GM12878 (cell line): Measurements from ENCODE around the gene FBN3. TPM values are rescaled to one million over a fixed set of nuclear protein-coding genes. Genes with fewer than 3 reads are reported as not detected.

Experiments used
- ATAC-seq: fragments of 200-7000 bp; cut with Tn5 transposase; 3 replicates; pipeline ENCODE4 v1.9.1; 2020; ENCODE audit warnings: mild to moderate bottlenecking, moderate library complexity
- BruUV-seq: library from RNA; stranded (reverse); fragments of 400-500 nt; replicated peaks from 2 replicates; lab custom pipeline; 2021; lab: Mats Ljungman, UMichigan
- CTCF ChIA-PET: fragments of 300-600 bp; sonication (Branson Sonifier 250); formaldehyde crosslinking; extraction: SDS; loops from one replicate; lab custom pipeline; 2021; ENCODE audit warnings: inconsistent platforms; lab: Yijun Ruan, JAX
- POLR2A ChIA-PET: fragments of 350-600 bp; formaldehyde crosslinking; extraction: SDS; loops from one replicate; lab custom pipeline; 2021; ENCODE audit warnings: inconsistent platforms; lab: Charles Lee
- RAD21 ChIA-PET: fragments of 300-600 bp; sonication (Branson Sonifier 250); formaldehyde crosslinking; loops from one replicate; lab custom pipeline; 2023; ENCODE audit warnings: antibody characterized with exemption; ENCODE audit not compliant: unreplicated experiment; lab: Charles Lee
- SMC1A ChIA-PET: fragments of 300-600 bp; sonication (Branson Sonifier 250); formaldehyde crosslinking; loops from one replicate; lab custom pipeline; 2023; ENCODE audit not compliant: unreplicated experiment, uncharacterized antibody; lab: Charles Lee
- DNase-seq: peaks from one replicate; pipeline ENCODE4 v3.0.0-alpha.2; 2011; ENCODE audit warnings: low read depth, low spot score
- FAIRE-seq: peaks from 3 replicates; lab custom pipeline; 2011; peaks lifted over from hg19 to GRCh38; lab: Jason Lieb, UNC
- H2AFZ ChIP-seq: 2 replicates; pipeline ENCODE4 v1.6.0; 2011; ENCODE audit warnings: low read depth, low read length, control low read depth; ENCODE audit not compliant: control insufficient read depth
- H3K27ac ChIP-seq: 2 replicates; pipeline ENCODE4 v1.5.1; 2011; ENCODE audit warnings: control low read depth; ENCODE audit not compliant: control insufficient read depth, insufficient read depth
- H3K27me3 ChIP-seq, 2 experiments: replicated peaks in 1 of 2; 2 replicates each; pipeline versions ENCODE4 v1.6.0 to v1.6.1; 2011; ENCODE audit warnings: low read length in 1 of 2; ENCODE audit not compliant: control insufficient read depth in 2 of 2, insufficient read depth in 2 of 2
- H3K36me3 ChIP-seq, 2 experiments: 2 replicates each; pipeline ENCODE4 v1.5.1; 2011; ENCODE audit warnings: low read length in 1 of 2; ENCODE audit not compliant: control insufficient read depth in 2 of 2, insufficient read depth in 2 of 2
- H3K4me1 ChIP-seq: 2 replicates; pipeline ENCODE4 v1.6.1; 2011; ENCODE audit warnings: mild to moderate bottlenecking, low read length, moderate library complexity, mixed read lengths; ENCODE audit not compliant: control insufficient read depth, insufficient read depth
- H3K4me2 ChIP-seq: 2 replicates; pipeline ENCODE4 v1.6.0; 2011; ENCODE audit warnings: control low read depth; ENCODE audit not compliant: control insufficient read depth, insufficient read depth
- H3K4me3 ChIP-seq: fragments of 200-600 bp; sonication (generic); 2 replicates; pipeline ENCODE4 v1.5.1; 2016
- H3K79me2 ChIP-seq: 2 replicates; pipeline ENCODE4 v1.6.0; 2011; ENCODE audit warnings: low read length; ENCODE audit not compliant: control insufficient read depth, insufficient read depth
- H3K9ac ChIP-seq: 2 replicates; pipeline ENCODE4 v1.8.0; 2011; ENCODE audit warnings: low read length, control low read depth, mixed read lengths; ENCODE audit not compliant: control insufficient read depth, insufficient read depth
- H3K9me3 ChIP-seq: replicated peaks from 3 replicates; pipeline ENCODE4 v1.5.1; 2011; ENCODE audit warnings: mild to moderate bottlenecking, low read length; ENCODE audit not compliant: control insufficient read depth, insufficient read depth
- H4K20me1 ChIP-seq: 2 replicates; pipeline ENCODE4 v1.6.0; 2011; ENCODE audit not compliant: control insufficient read depth, insufficient read depth
- IRF4 ChIP-seq: IDR thresholded peaks from 2 replicates; pipeline ENCODE4 v1.6.1; 2011; ENCODE audit warnings: low read depth, low read length
- KAT2A ChIP-seq: conservative IDR thresholded peaks from 2 replicates; pipeline ENCODE4 v1.6.1; 2011; ENCODE audit warnings: low read depth, low read length; ENCODE audit not compliant: control insufficient read depth
- KDM1A ChIP-seq: fragments of 200-600 bp; sonication (generic); IDR thresholded peaks from 2 replicates; pipeline ENCODE4 v1.6.1; 2016; ENCODE audit warnings: borderline replicate concordance
- MTA3 ChIP-seq: IDR thresholded peaks from 2 replicates; pipeline ENCODE4 v1.6.1; 2012; ENCODE audit warnings: low read length, inconsistent platforms, borderline replicate concordance
- PAX8 ChIP-seq: fragments of 450-650 bp; IDR thresholded peaks from 2 replicates; pipeline ENCODE4 v1.6.1; 2017; ENCODE audit warnings: mild to moderate bottlenecking, moderate library complexity
- RUNX3 ChIP-seq: IDR thresholded peaks from 2 replicates; pipeline ENCODE4 v1.6.1; 2012; ENCODE audit warnings: low read length, inconsistent platforms
- TAF1 ChIP-seq: IDR thresholded peaks from 2 replicates; pipeline ENCODE4 v1.6.1; 2011; ENCODE audit warnings: mild to moderate bottlenecking, low read depth, low read length, borderline replicate concordance
- TCF12 ChIP-seq: IDR thresholded peaks from 2 replicates; pipeline ENCODE4 v1.6.1; 2011; ENCODE audit warnings: low read depth, mild to moderate bottlenecking, low read length
- ZNF217 ChIP-seq: fragments of 450-650 bp; IDR thresholded peaks from 2 replicates; pipeline ENCODE4 v1.6.1; 2017; ENCODE audit warnings: antibody characterized with exemption, mild to moderate bottlenecking
- ZNF274 ChIP-seq: IDR thresholded peaks from one replicate; pipeline ENCODE4 v1.8.0; 2011; ENCODE audit not compliant: insufficient read length, insufficient read depth
- WGBS: methylation state at CpG from one replicate; pipeline ENCODE4 v1.1.6; 2016; ENCODE audit warnings: low lambda C conversion rate; ENCODE audit not compliant: insufficient replicate concordance, insufficient coverage; ENCODE audit errors: missing lambda C conversion rate; 5-methylcytosine and 5-hydroxymethylcytosine counted together
- in situ Hi-C: fragments of 300-500 bp; cut with MboI; formaldehyde crosslinking; loops from 9 replicates; pipeline ENCODE4 v1.14.3; 2018; ENCODE audit warnings: mixed read lengths
- intact Hi-C: fragments of 100-400 bp; cut with micrococcal nuclease; formaldehyde crosslinking; loops from one replicate; pipeline ENCODE4 v1.14.2; 2022; ENCODE audit not compliant: unreplicated experiment
- polyA plus RNA-seq, 11 experiments: library from polyadenylated mRNA; depleted of rRNA in 4 of 11; unstranded in 6 of 11; stranded (reverse) in 5 of 11; fragments of >200 nt; fragmentation: Nextera tagmentation in 4 of 11; fragmentation: Illumina TruSeq in 1 of 11; extraction: Ambion mirVana in 4 of 11; extraction: Trizol in 1 of 11; gene quantifications; 1 replicate in 1 of 11; 2 replicates in 10 of 11; pipeline versions ENCODE4 v1.2.1 to v1.2.3, GENCODE V29; 2011 to 2016; ENCODE audit warnings: inconsistent platforms in 2 of 11, missing spikeins in 2 of 11, low read depth in 1 of 11
- total RNA-seq, 4 experiments: library from RNA; depleted of rRNA in 3 of 4; stranded (reverse); fragments of >200 nt in 3 of 4; fragmentation: Illumina TruSeq in 1 of 4; extraction: Trizol in 1 of 4; gene quantifications; 2 replicates each; pipeline versions ENCODE4 v1.2.1 to v1.2.3, GENCODE V29; 2013 to 2021

Gene FBN3
- total and polyA plus RNA-seq, 10 of the 15 experiments (the other 5 are each of a cell fraction or from before 2014, with no cell fraction given): 0.05 TPM; not detected in 9

- Histone ChIP-seq H3K4me1 (peaks cover 41% of the 10 kb centered on the region), H3K27ac (peak overlapping the region; percentile 97), H3K27me3 (no peaks in the 10 kb centered on the region), H3K9ac (no peak overlapping the region), H3K4me3 (no peak overlapping the region), H2AFZ (no peak overlapping the region), H3K9me3 (no peaks in the 10 kb centered on the region), H3K79me2 (no peaks in the 10 kb centered on the region), H3K36me3 (no peaks in the 10 kb centered on the region), H4K20me1 (no peaks in the 10 kb centered on the region), H3K4me2 (no peak overlapping the region)
- ChIA-PET CTCF (interaction anchor here (6.2 kb wide), 1 partner anchor 20 kb away, joined by 52 read pairs; the partner anchor contains the start of gene CERS4), SMC1A (interaction anchor here (0.7 to 8.4 kb wide), 6 partner anchors 12 to 51 kb away, joined by 3 to 83 read pairs (median 3); partner anchors contain the start of gene CERS4), RAD21 (interaction anchor here (1.6 to 8.5 kb wide), 2 partner anchors 16 to 22 kb away, joined by 10 to 100 read pairs; partner anchors contain the start of gene CERS4), POLR2A (interaction anchor here (0.6 to 8.9 kb wide), 5 partner anchors 13 to 57 kb away, joined by 3 to 111 read pairs (median 6); partner anchors contain the start of gene CERS4)
- DNase-seq (no peak), ATAC-seq (no peak), FAIRE-seq (peak; percentile 59)
- in situ Hi-C loops: no loop called here
- WGBS: 0% methylated on average over 7 of the region's 7 CpGs
- no TSS peak for BruUV-seq
- intact Hi-C loops: loop anchor here (10.0 kb wide), 1 partner anchor 488 kb away; the partner anchor contains the start of gene FCER2
- TF ChIP-seq ZNF217 (peak; percentile 73; the same call in 1 of the 2 replicates), ZNF274 (no peak), KDM1A (peak; percentile 77; the same call in 1 of the 2 replicates), RUNX3 (no peak)
These were observed 42.9 kb upstream of the FBN3 start for GRCh38 chr19:8192221-8192820.

GRCh38 chr19:8185343-8186068 lies 36.1 kb upstream of the FBN3 start:
- no peak for FAIRE-seq
- WGBS: 68% methylated on average over 5 of the region's 5 CpGs
- H2AFZ ChIP-seq: no peak overlapping the region
- H3K9me3 ChIP-seq: no peaks in the 10 kb centered on the region
- in situ Hi-C loops (no loop called here), intact Hi-C loops (no loop called here)
- H3K4me1 ChIP-seq: peaks cover 8% of the 10 kb centered on the region
- H3K4me3 ChIP-seq: no peak overlapping the region
- no peaks in the 10 kb centered on the region for H4K20me1 ChIP-seq
- no peak overlapping the region for H3K9ac ChIP-seq
- H3K36me3 ChIP-seq: no peaks in the 10 kb centered on the region
- no peak overlapping the region for H3K4me2 ChIP-seq
- no peaks in the 10 kb centered on the region for H3K27me3 ChIP-seq
- TF ChIP-seq KAT2A (no peak), TCF12 (no peak), TAF1 (no peak), PAX8 (no peak), IRF4 (no peak), ZNF217 (no peak), RUNX3 (no peak), MTA3 (no peak)
- no peak overlapping the region for H3K27ac ChIP-seq
- 0 out of 3 replicates have a peak, but pooled peaks have one; percentile 20 for ATAC-seq
- POLR2A ChIA-PET: no interaction called here
- no TSS peak for BruUV-seq
- SMC1A ChIA-PET: interaction anchor here (1.0 to 1.2 kb wide), 2 partner anchors 10 to 24 kb away, joined by 3 read pairs; partner anchors contain the start of gene CERS4
- no peak for DNase-seq
- RAD21 ChIA-PET: no interaction called here
- H3K79me2 ChIP-seq: no peaks in the 10 kb centered on the region
- CTCF ChIA-PET: interaction anchor here (0.8 kb wide), 1 partner anchor 27 kb away, joined by 4 read pairs; no protein-coding TSS in a partner anchor
